Adrenal gland (tissue), 12 donors: ENCODE measurements around the gene FARS2. TPM values are rescaled to one million over a fixed set of nuclear protein-coding genes. Genes with fewer than 3 reads are reported as not detected.

ENCODE experiments used
- DNase-seq, 7 donors: peaks; one replicate each; pipeline ENCODE4 v3.0.0-alpha.2; 2019 to 2020
- H3K27ac ChIP-seq, 5 donors: fragments of 200-600 bp; sonication (generic) in 4 of 5; 1 replicate in 3 of 5; 2 replicates in 2 of 5; pipeline versions ENCODE4 v1.5.1 to v1.8.0; 2016 to 2020; ENCODE audit warnings: mild to moderate bottlenecking in 1 of 5
- H3K27me3 ChIP-seq: fragments of 200-600 bp; 2 replicates; pipeline ENCODE4 v1.8.0; 2021
- H3K36me3 ChIP-seq, 2 donors: fragments of 200-600 bp; replicated peaks in 1 of 2; 1 replicate in 1 of 2; 2 replicates in 1 of 2; pipeline versions ENCODE4 v1.5.1 to v1.8.0; 2018 to 2022
- H3K4me1 ChIP-seq, 2 donors: fragments of 200-600 bp; replicated peaks in 1 of 2; 1 replicate in 1 of 2; 2 replicates in 1 of 2; pipeline versions ENCODE4 v1.5.1 to v1.8.0; 2018 to 2021
- H3K4me3 ChIP-seq, 4 donors: fragments of 200-600 bp; sonication (generic) in 3 of 4; one replicate each; pipeline ENCODE4 v1.5.1; 2016 to 2018
- H3K9me3 ChIP-seq, 3 donors: fragments of 200-600 bp; sonication (generic) in 1 of 3; replicated peaks in 1 of 3; 1 replicate in 2 of 3; 2 replicates in 1 of 3; pipeline versions ENCODE4 v1.5.1 to v1.8.0; 2016 to 2021
- CTCF ChIP-seq, 6 experiments: fragments of 450-650 bp in 4 of 6; fragments of 200-600 bp in 2 of 6; sonication (generic) in 1 of 6; IDR thresholded peaks; 1 replicate in 5 of 6; 2 replicates in 1 of 6; pipeline versions ENCODE4 v1.5.1 to v1.8.0; 2016 to 2021; ENCODE audit warnings: antibody characterized with exemption in 6 of 6, mild to moderate bottlenecking in 2 of 6, moderate library complexity in 1 of 6
- POLR2A ChIP-seq, 2 donors: fragments of 450-650 bp; IDR thresholded peaks; one replicate each; pipeline ENCODE4 v1.6.1; 2017; ENCODE audit warnings: antibody characterized with exemption in 2 of 2, mild to moderate bottlenecking in 2 of 2, moderate library complexity in 1 of 2
- WGBS, 4 donors: extraction: QIAGEN DNeasy Blood & Tissue Kit in 2 of 4; methylation state at CpG; one replicate each; pipeline versions ENCODE4 v1.1.5 to v1.1.7; 2013 to 2017; 5-methylcytosine and 5-hydroxymethylcytosine counted together
- intact Hi-C, 2 donors: fragments of 100-400 bp; cut with DNase I; formaldehyde crosslinking; loops; one replicate each; pipeline versions ENCODE4 v1.14.1 to v1.15.0; 2022 to 2023
- polyA plus RNA-seq, 3 donors: library from polyadenylated mRNA; stranded (reverse); fragments of 200-250 nt in 2 of 3; fragments of 350-450 nt in 1 of 3; fragmentation: Illumina TruSeq in 1 of 3; extraction: RNeasy Lipid Tissue Mini Kit (QIAGEN cat#74804) in 1 of 3; gene quantifications; one replicate each; pipeline ENCODE4 v1.2.3, GENCODE V29; 2013 to 2014
- total RNA-seq, 9 donors: library from RNA; depleted of rRNA in 4 of 9; stranded (reverse); fragments of >200 nt in 4 of 9; fragments of 120-200 nt in 1 of 9; fragmentation: NEBNext Ultra II Directional in 1 of 9; extraction: Animal tissue kit (Norgen Biotek cat#: 25700) in 1 of 9; gene quantifications; one replicate each; pipeline versions ENCODE4 v1.1.0 to v1.2.4, GENCODE V29; 2013 to 2023
- donor health status: healthy with polysubstance abuse.
- donor health status: Bipolar disorder and iron deficiency.
- donor health status: DM: yes; HTN: yes; CAD: no.
- donor health status: DM: no; HTN: no; CAD: no.
- donor health status: DM: no; HTN: no; CAD: no.
- donor health status: DM: yes; HTN: yes; CAD: no.

FARS2 gene
- total and polyA plus RNA-seq, 12 donors = 7.2 to 55.2 (median 19.8) TPM

- WGBS, 4 donors = 64 to 84% (median 72%) methylated on average over 5 of the region's 5 CpGs
- H3K36me3 ChIP-seq = no peaks in the 10 kb centered on the region
- intact Hi-C loops = no loop called here
- no peaks in the 10 kb centered on the region for H3K9me3 ChIP-seq
- H3K4me3 ChIP-seq = no peak overlapping the region
- H3K27me3 ChIP-seq = no peaks in the 10 kb centered on the region
- no peak for DNase-seq
- no peak overlapping the region for H3K27ac ChIP-seq
- no peak for TF ChIP-seq CTCF (IDR thresholded peaks at IDR 0.05)
- no peak for TF ChIP-seq POLR2A (IDR thresholded peaks at IDR 0.05)
- peaks cover 7 to 18% of the 10 kb centered on the region in 2 donors for H3K4me1 ChIP-seq
Observed at GRCh38 chr6:5667737-5668136, 406.4 kb downstream of the FARS2 start.

- DNase-seq = no peak
- TF ChIP-seq CTCF (IDR thresholded peaks at IDR 0.05) = no peak
- TF ChIP-seq POLR2A (IDR thresholded peaks at IDR 0.05) = no peak
- WGBS, 4 donors = 89 to 92% (median 91%) methylated on average over 2 of the region's 2 CpGs
- Histone ChIP-seq H3K36me3 (no peaks in the 10 kb centered on the region), H3K27ac (no peak overlapping the region), H3K4me1 (peaks cover 13 to 38% of the 10 kb centered on the region in 2 donors), H3K27me3 (no peaks in the 10 kb centered on the region), H3K9me3 (no peaks in the 10 kb centered on the region), H3K4me3 (no peak overlapping the region)
- intact Hi-C loops = no loop called here
Observed at GRCh38 chr6:5670381-5670780, 409.1 kb downstream of the FARS2 start.

- TF ChIP-seq CTCF (IDR thresholded peaks at IDR 0.05) (no peak), POLR2A (IDR thresholded peaks at IDR 0.05) (no peak)
- Histone ChIP-seq H3K27me3 (no peaks in the 10 kb centered on the region), H3K27ac (peak overlapping the region in 2 of 5 donors; percentile 60 to 79), H3K4me1 (peaks cover 13 to 38% of the 10 kb centered on the region in 2 donors), H3K36me3 (no peaks in the 10 kb centered on the region), H3K4me3 (no peak overlapping the region), H3K9me3 (no peaks in the 10 kb centered on the region)
- DNase-seq = peak in 5 of 7 donors; percentile 31 to 64 (median 39)
- intact Hi-C loops = no loop called here
- WGBS, 4 donors = 62 to 72% (median 66%) methylated on average over 7 of the region's 7 CpGs
Observed at GRCh38 chr6:5670811-5671561, 409.7 kb downstream of the FARS2 start.

- Histone ChIP-seq H3K9me3 (no peaks in the 10 kb centered on the region), H3K36me3 (no peaks in the 10 kb centered on the region), H3K4me3 (no peak overlapping the region), H3K27me3 (no peaks in the 10 kb centered on the region), H3K27ac (peak overlapping the region in 3 of 5 donors; percentile 41 to 79 (median 60)), H3K4me1 (peaks cover 13 to 38% of the 10 kb centered on the region in 2 donors)
- TF ChIP-seq POLR2A (IDR thresholded peaks at IDR 0.05) (no peak), CTCF (IDR thresholded peaks at IDR 0.05) (no peak)
- peak in 1 of 7 donors; percentile 23 for DNase-seq
- intact Hi-C loops = no loop called here
- 79 to 83% (median 81%) methylated on average over 22 of the region's 22 CpGs for WGBS, 4 donors
Observed at GRCh38 chr6:5671601-5672559, 410.6 kb downstream of the FARS2 start.
